H9 (cell line): Measurements from ENCODE around the gene PKD1. TPM values are rescaled to one million over a fixed set of nuclear protein-coding genes. Genes with fewer than 3 reads are reported as not detected.

ENCODE experiments used
- DNase-seq: peaks from one replicate; pipeline ENCODE4 v3.0.0-alpha.2; 2017
- H2AFZ ChIP-seq: one replicate; pipeline ENCODE4 v1.6.1; 2013; ENCODE audit warnings: mild to moderate bottlenecking, low read length, control low read depth, moderate library complexity
- H2AK5ac ChIP-seq: 2 replicates; pipeline ENCODE4 v1.6.1; 2013; ENCODE audit warnings: low read length, control low read depth, mixed read lengths; ENCODE audit not compliant: insufficient read length
- H2BK120ac ChIP-seq: one replicate; pipeline ENCODE4 v1.6.1; 2013; ENCODE audit warnings: low read depth, mild to moderate bottlenecking, low read length, control low read depth, inconsistent platforms; ENCODE audit not compliant: poor library complexity, severe bottlenecking
- H2BK12ac ChIP-seq: 2 replicates; pipeline ENCODE4 v1.6.1; 2013; ENCODE audit warnings: low read length, control low read depth, mixed read lengths, low read depth; ENCODE audit not compliant: insufficient read length
- H2BK15ac ChIP-seq: 2 replicates; pipeline ENCODE4 v1.6.1; 2013; ENCODE audit warnings: low read depth, low read length, control low read depth
- H2BK20ac ChIP-seq: one replicate; pipeline ENCODE4 v1.6.1; 2013; ENCODE audit warnings: low read depth, mild to moderate bottlenecking, low read length, control low read depth, inconsistent platforms; ENCODE audit not compliant: poor library complexity, severe bottlenecking
- H2BK5ac ChIP-seq: 2 replicates; pipeline ENCODE4 v1.6.1; 2013; ENCODE audit warnings: low read length, control low read depth, mixed read lengths; ENCODE audit not compliant: insufficient read length
- H3K14ac ChIP-seq: 2 replicates; pipeline ENCODE4 v1.6.1; 2013; ENCODE audit warnings: low read length, control low read depth; ENCODE audit not compliant: insufficient read depth
- H3K18ac ChIP-seq: 2 replicates; pipeline ENCODE4 v1.6.1; 2013; ENCODE audit warnings: low read depth, mild to moderate bottlenecking, mixed read lengths, low read length, control low read depth; ENCODE audit not compliant: insufficient read length
- H3K23ac ChIP-seq: 2 replicates; pipeline ENCODE4 v1.6.1; 2013; ENCODE audit warnings: low read length, control low read depth, mixed read lengths, low read depth; ENCODE audit not compliant: insufficient read length
- H3K23me2 ChIP-seq: 2 replicates; pipeline ENCODE4 v1.6.1; 2013; ENCODE audit warnings: low read depth, mild to moderate bottlenecking, mixed read lengths, low read length, control low read depth; ENCODE audit not compliant: insufficient read length, poor library complexity, severe bottlenecking
- H3K27ac ChIP-seq: 2 replicates; pipeline ENCODE4 v1.5.1; 2013; ENCODE audit warnings: low read length, control low read depth, mixed read lengths, low read depth; ENCODE audit not compliant: insufficient read length
- H3K27me3 ChIP-seq: 2 replicates; pipeline ENCODE4 v1.6.1; 2013; ENCODE audit warnings: low read length, control low read depth, inconsistent platforms; ENCODE audit not compliant: insufficient read depth
- H3K4ac ChIP-seq: 2 replicates; pipeline ENCODE4 v1.6.1; 2013; ENCODE audit warnings: low read depth, mild to moderate bottlenecking, control low read depth, inconsistent platforms, low read length, moderate library complexity
- H3K4me1 ChIP-seq: 2 replicates; pipeline ENCODE4 v1.6.1; 2013; ENCODE audit warnings: low read length, control low read depth, inconsistent platforms; ENCODE audit not compliant: insufficient read depth
- H3K4me2 ChIP-seq: 2 replicates; pipeline ENCODE4 v1.6.1; 2013; ENCODE audit warnings: low read length, control low read depth, mixed read lengths; ENCODE audit not compliant: insufficient read length, insufficient read depth
- H3K56ac ChIP-seq: 2 replicates; pipeline ENCODE4 v1.6.1; 2013; ENCODE audit warnings: low read depth, mild to moderate bottlenecking, mixed read lengths, low read length, control low read depth; ENCODE audit not compliant: insufficient read length
- H3K79me1 ChIP-seq: 2 replicates; pipeline ENCODE4 v1.6.1; 2013; ENCODE audit warnings: low read depth, mild to moderate bottlenecking, moderate library complexity, low read length, control low read depth, inconsistent platforms; ENCODE audit not compliant: insufficient read depth, poor library complexity, severe bottlenecking
- H3K79me2 ChIP-seq: 2 replicates; pipeline ENCODE4 v1.6.1; 2013; ENCODE audit warnings: low read length, control low read depth, inconsistent platforms; ENCODE audit not compliant: insufficient read depth
- H3K9ac ChIP-seq: 2 replicates; pipeline ENCODE4 v1.6.1; 2013; ENCODE audit warnings: low read length, control low read depth, mixed read lengths; ENCODE audit not compliant: insufficient read length; ENCODE audit errors: extremely low read depth
- H3K9me3 ChIP-seq: one replicate; pipeline ENCODE4 v1.6.1; 2013; ENCODE audit warnings: low read depth, low read length, inconsistent platforms; ENCODE audit not compliant: control insufficient read depth
- H3T11ph ChIP-seq: one replicate; pipeline ENCODE4 v1.6.1; 2013; ENCODE audit warnings: mild to moderate bottlenecking, low read length, control low read depth, inconsistent platforms
- H4K20me1 ChIP-seq: one replicate; pipeline ENCODE4 v1.6.1; 2013; ENCODE audit not compliant: control insufficient read depth, insufficient read length, insufficient read depth
- H4K5ac ChIP-seq: 2 replicates; pipeline ENCODE4 v1.6.1; 2013; ENCODE audit warnings: low read depth, mild to moderate bottlenecking, mixed read lengths, low read length, control low read depth; ENCODE audit not compliant: insufficient read length
- H4K8ac ChIP-seq: replicated peaks from 2 replicates; pipeline ENCODE4 v1.6.1; 2013; ENCODE audit warnings: low read length, control low read depth, mixed read lengths, low read depth; ENCODE audit not compliant: insufficient read length
- H4K91ac ChIP-seq: 2 replicates; pipeline ENCODE4 v1.6.1; 2013; ENCODE audit warnings: low read depth, mild to moderate bottlenecking, moderate library complexity, mixed read lengths, low read length, control low read depth; ENCODE audit not compliant: insufficient read length
- H3K27ac Mint-ChIP-seq, 3 experiments: 2 replicates in 2 of 3; 3 replicates in 1 of 3; pipeline ENCODE4 v1.8.0; 2020 to 2021; ENCODE audit warnings: mixed read lengths in 3 of 3, mild to moderate bottlenecking in 1 of 3, moderate library complexity in 1 of 3
- H3K27me3 Mint-ChIP-seq: 2 replicates; pipeline ENCODE4 v1.8.0; 2021; ENCODE audit warnings: low read depth, mild to moderate bottlenecking, moderate library complexity, mixed read lengths
- H3K36me3 Mint-ChIP-seq, 3 experiments: 2 replicates in 2 of 3; 3 replicates in 1 of 3; pipeline ENCODE4 v1.8.0; 2020 to 2021; ENCODE audit warnings: low read depth in 3 of 3, mixed read lengths in 3 of 3; ENCODE audit not compliant: insufficient read depth in 1 of 3
- H3K4me1 Mint-ChIP-seq, 2 experiments: 2 replicates each; pipeline ENCODE4 v1.8.0; 2020; ENCODE audit warnings: mixed read lengths in 2 of 2
- H3K4me3 Mint-ChIP-seq, 2 experiments: 2 replicates in 1 of 2; 3 replicates in 1 of 2; pipeline ENCODE4 v1.8.0; 2020 to 2021; ENCODE audit warnings: mild to moderate bottlenecking in 2 of 2, mixed read lengths in 2 of 2, moderate library complexity in 1 of 2
- H3K9me3 Mint-ChIP-seq, 2 experiments: 2 replicates in 1 of 2; 3 replicates in 1 of 2; pipeline ENCODE4 v1.8.0; 2020; ENCODE audit warnings: mild to moderate bottlenecking in 2 of 2, mixed read lengths in 2 of 2, moderate library complexity in 1 of 2
- WGBS: extraction: QIAGEN DNeasy Blood & Tissue Kit; methylation state at CpG from one replicate; pipeline ENCODE4 v1.1.7; 2013; ENCODE audit warnings: missing lambda C conversion rate, low lambda C conversion rate, mixed read lengths; ENCODE audit not compliant: insufficient read length; ENCODE audit errors: extremely low coverage; 5-methylcytosine and 5-hydroxymethylcytosine counted together
- total RNA-seq: library from RNA; stranded (reverse); gene quantifications from 2 replicates; pipeline ENCODE4 v1.2.1, GENCODE V29; 2021
- TF ChIP-seq, protein P1 (sequence below): fragments of 200-600 bp; sonication (generic); conservative IDR thresholded peaks from 3 replicates; pipeline ENCODE4 v1.8.0; 2021; ENCODE audit warnings: antibody characterized with exemption, mild to moderate bottlenecking

Gene PKD1
- total RNA-seq, 1 experiment from 2014 or later = 88.0 TPM

GRCh38 chr16:2078096-2078495 is 57.6 kb downstream of the PKD1 start:
- Histone ChIP-seq H4K8ac (no peak overlapping the region), H2AFZ (no peak overlapping the region), H3K9ac (no peak overlapping the region), H3T11ph (no peak overlapping the region), H3K23ac (no peak overlapping the region), H3K4me2 (no peak overlapping the region), H4K20me1 (no peaks in the 10 kb centered on the region), H2BK12ac (no peak overlapping the region), H2AK5ac (no peak overlapping the region), H2BK20ac (no peak overlapping the region), H3K79me1 (no peaks in the 10 kb centered on the region), H4K91ac (no peak overlapping the region), H3K14ac (no peak overlapping the region), H2BK5ac (no peak overlapping the region), H3K9me3 (no peaks in the 10 kb centered on the region), H3K27ac (no peak overlapping the region), H3K27me3 (no peaks in the 10 kb centered on the region), H3K4ac (no peak overlapping the region), H4K5ac (no peak overlapping the region), H3K23me2 (no peaks in the 10 kb centered on the region), H3K18ac (no peak overlapping the region), H3K56ac (no peak overlapping the region), H3K79me2 (no peaks in the 10 kb centered on the region), H2BK15ac (no peak overlapping the region), H3K4me1 (no peaks in the 10 kb centered on the region), H2BK120ac (no peak overlapping the region)
- H3K36me3 Mint-ChIP-seq = peaks cover 5 to 36% (median 31%) of the 10 kb centered on the region in 3 experiments; a peak in 6 of 7 replicates
- WGBS = no CpG with 5 or more reads among the region's 7 CpGs
- H3K9me3 Mint-ChIP-seq = no peaks in the 10 kb centered on the region
- H3K27ac Mint-ChIP-seq = no peak overlapping the region
- DNase-seq = no peak
- H3K27me3 Mint-ChIP-seq = no peaks in the 10 kb centered on the region
- TF ChIP-seq, protein P1, sequence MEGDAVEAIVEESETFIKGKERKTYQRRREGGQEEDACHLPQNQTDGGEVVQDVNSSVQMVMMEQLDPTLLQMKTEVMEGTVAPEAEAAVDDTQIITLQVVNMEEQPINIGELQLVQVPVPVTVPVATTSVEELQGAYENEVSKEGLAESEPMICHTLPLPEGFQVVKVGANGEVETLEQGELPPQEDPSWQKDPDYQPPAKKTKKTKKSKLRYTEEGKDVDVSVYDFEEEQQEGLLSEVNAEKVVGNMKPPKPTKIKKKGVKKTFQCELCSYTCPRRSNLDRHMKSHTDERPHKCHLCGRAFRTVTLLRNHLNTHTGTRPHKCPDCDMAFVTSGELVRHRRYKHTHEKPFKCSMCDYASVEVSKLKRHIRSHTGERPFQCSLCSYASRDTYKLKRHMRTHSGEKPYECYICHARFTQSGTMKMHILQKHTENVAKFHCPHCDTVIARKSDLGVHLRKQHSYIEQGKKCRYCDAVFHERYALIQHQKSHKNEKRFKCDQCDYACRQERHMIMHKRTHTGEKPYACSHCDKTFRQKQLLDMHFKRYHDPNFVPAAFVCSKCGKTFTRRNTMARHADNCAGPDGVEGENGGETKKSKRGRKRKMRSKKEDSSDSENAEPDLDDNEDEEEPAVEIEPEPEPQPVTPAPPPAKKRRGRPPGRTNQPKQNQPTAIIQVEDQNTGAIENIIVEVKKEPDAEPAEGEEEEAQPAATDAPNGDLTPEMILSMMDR = no peak
- no peaks in the 10 kb centered on the region for H3K4me1 Mint-ChIP-seq
- H3K4me3 Mint-ChIP-seq = no peak overlapping the region
